RWPE2 (cell line): ENCODE measurements around the gene GNB1L.

Experiments used
- ATAC-seq: fragments of 200-7000 bp; cut with Tn5 transposase; 3 replicates; pipeline ENCODE4 v1.9.1; 2021; ENCODE audit warnings: low read depth
- DNase-seq: peaks from one replicate; pipeline ENCODE4 v3.0.0-alpha.2; 2020; ENCODE audit warnings: low spot score
- H3K27ac ChIP-seq: fragments of 450-650 bp; 2 replicates; pipeline ENCODE4 v1.5.1; 2017; ENCODE audit warnings: mild to moderate bottlenecking; ENCODE audit not compliant: poor library complexity, severe bottlenecking
- H3K27me3 ChIP-seq: fragments of 250-450 bp; sonication (Bioruptor Pico); 2 replicates; pipeline ENCODE4 v1.5.1; 2021; ENCODE audit warnings: mild to moderate bottlenecking, moderate library complexity; ENCODE audit not compliant: insufficient read depth, poor library complexity, severe bottlenecking
- H3K36me3 ChIP-seq: fragments of 250-450 bp; sonication (Bioruptor Pico); 2 replicates; pipeline ENCODE4 v1.5.1; 2020; ENCODE audit warnings: low read depth, mild to moderate bottlenecking, moderate library complexity
- H3K4me1 ChIP-seq: fragments of 250-450 bp; sonication (Bioruptor Pico); 2 replicates; pipeline ENCODE4 v1.5.1; 2021; ENCODE audit warnings: mild to moderate bottlenecking, moderate library complexity; ENCODE audit not compliant: insufficient read depth, poor library complexity, severe bottlenecking
- H3K4me3 ChIP-seq: fragments of 250-450 bp; sonication (Bioruptor Pico); 2 replicates; pipeline ENCODE4 v1.5.1; 2021; ENCODE audit warnings: mild to moderate bottlenecking, moderate library complexity; ENCODE audit not compliant: severe bottlenecking
- H3K9me3 ChIP-seq: fragments of 250-450 bp; sonication (Bioruptor Pico); 2 replicates; pipeline ENCODE4 v1.5.1; 2021; ENCODE audit warnings: mild to moderate bottlenecking, moderate library complexity; ENCODE audit not compliant: severe bottlenecking
- CTCF ChIP-seq: fragments of 450-650 bp; IDR thresholded peaks from one replicate; pipeline ENCODE4 v1.5.1; 2017; ENCODE audit warnings: mild to moderate bottlenecking, moderate library complexity; ENCODE audit not compliant: poor library complexity, severe bottlenecking

The GNB1L gene

GRCh38 chr22:19802894-19803735, 51.6 kb downstream of the GNB1L start:
- Histone ChIP-seq H3K4me3 (no peak overlapping the region), H3K9me3 (peaks cover 3% of the 10 kb centered on the region), H3K27me3 (no peaks in the 10 kb centered on the region), H3K4me1 (peaks cover 28% of the 10 kb centered on the region), H3K27ac (no peak overlapping the region), H3K36me3 (no peaks in the 10 kb centered on the region)
- ATAC-seq (no peak), DNase-seq (peak; percentile 45)
- TF ChIP-seq CTCF: no peak

- H3K27ac ChIP-seq: no peak overlapping the region
These were observed 52.4 kb downstream of the GNB1L start for GRCh38 chr22:19802001-19802893.

GRCh38 chr22:19801340-19802000, 53.2 kb downstream of the GNB1L start:
- TF ChIP-seq CTCF: no peak
- Histone ChIP-seq H3K4me1 (peaks cover 20% of the 10 kb centered on the region), H3K27ac (no peak overlapping the region), H3K9me3 (peaks cover 3% of the 10 kb centered on the region), H3K27me3 (no peaks in the 10 kb centered on the region), H3K36me3 (no peaks in the 10 kb centered on the region), H3K4me3 (no peak overlapping the region)
- DNase-seq (no peak), ATAC-seq (no peak)

More at GRCh38 chr22:19802001-19802893, 52.4 kb downstream of the GNB1L start:
- no peaks in the 10 kb centered on the region for H3K27me3 ChIP-seq
- H3K4me1 ChIP-seq: peaks cover 26% of the 10 kb centered on the region
- DNase-seq (peak; percentile 47), ATAC-seq (no peak)
- no peak for TF ChIP-seq CTCF
- no peaks in the 10 kb centered on the region for H3K36me3 ChIP-seq
- H3K4me3 ChIP-seq: no peak overlapping the region
- H3K9me3 ChIP-seq: peaks cover 3% of the 10 kb centered on the region

- H3K9me3 ChIP-seq: peaks cover 3% of the 10 kb centered on the region
- H3K36me3 ChIP-seq: no peaks in the 10 kb centered on the region
- no peak overlapping the region for H3K4me3 ChIP-seq
- H3K4me1 ChIP-seq: peaks cover 14% of the 10 kb centered on the region
- no peak for DNase-seq
- H3K27me3 ChIP-seq: no peaks in the 10 kb centered on the region
- TF ChIP-seq CTCF: peak; percentile 21
- ATAC-seq: no peak
- no peak overlapping the region for H3K27ac ChIP-seq
These were observed 53.9 kb downstream of the GNB1L start for GRCh38 chr22:19800761-19801244.
